Lower leg skin (tissue), 3 donors: ENCODE results near the gene GCLC.

Source experiments
- CTCF ChIP-seq, 3 donors: fragments of 450-650 bp; IDR thresholded peaks; one replicate each; pipeline ENCODE4 v1.5.1; 2016; ENCODE audit warnings: antibody characterized with exemption in 3 of 3, mild to moderate bottlenecking in 3 of 3, moderate library complexity in 2 of 3
- POLR2A ChIP-seq, 2 donors: fragments of 450-650 bp; IDR thresholded peaks; one replicate each; pipeline ENCODE4 v1.6.1; 2016 to 2017; ENCODE audit warnings: antibody characterized with exemption in 2 of 2, mild to moderate bottlenecking in 1 of 2, moderate library complexity in 1 of 2

GRCh38 chr6:53484476-53485280 is 60.2 kb downstream of the GCLC start:
- TF ChIP-seq CTCF (IDR thresholded peaks at IDR 0.05) (peak in 1 of 3 donors; percentile 84), POLR2A (IDR thresholded peaks at IDR 0.05) (no peak)
